Measurements from ENCODE around the gene CLIC5.

DNA sequence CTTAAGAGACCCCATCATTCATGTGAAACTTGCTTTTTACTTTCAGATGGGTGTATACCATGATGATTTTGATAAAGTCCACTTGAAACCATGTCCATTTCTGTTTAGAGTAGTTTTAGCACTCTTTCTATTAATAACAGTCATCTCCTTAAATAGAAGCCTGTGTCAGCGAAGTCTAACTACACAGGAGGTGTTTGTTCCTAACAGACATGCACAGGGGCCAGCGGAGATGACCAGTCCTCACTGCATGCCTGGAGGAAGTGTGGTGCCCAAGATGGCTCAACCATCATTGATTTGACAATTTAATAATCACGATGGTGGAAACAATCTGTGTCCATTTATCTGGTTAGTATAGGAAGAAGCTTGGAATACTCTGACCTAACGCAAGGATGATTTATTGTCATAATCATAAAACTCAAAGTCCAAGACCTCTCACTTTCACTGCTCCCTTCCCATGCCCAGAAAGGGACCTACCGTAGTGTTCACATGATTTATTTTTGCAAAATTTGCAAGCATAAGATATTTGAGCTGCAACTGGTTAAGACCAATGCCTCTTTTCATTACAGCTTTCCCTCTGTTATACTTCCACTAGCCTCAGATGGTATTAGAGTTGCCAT is 31.0 kb upstream of the CLIC5 start:
- TF ChIP-seq, protein P1, sequence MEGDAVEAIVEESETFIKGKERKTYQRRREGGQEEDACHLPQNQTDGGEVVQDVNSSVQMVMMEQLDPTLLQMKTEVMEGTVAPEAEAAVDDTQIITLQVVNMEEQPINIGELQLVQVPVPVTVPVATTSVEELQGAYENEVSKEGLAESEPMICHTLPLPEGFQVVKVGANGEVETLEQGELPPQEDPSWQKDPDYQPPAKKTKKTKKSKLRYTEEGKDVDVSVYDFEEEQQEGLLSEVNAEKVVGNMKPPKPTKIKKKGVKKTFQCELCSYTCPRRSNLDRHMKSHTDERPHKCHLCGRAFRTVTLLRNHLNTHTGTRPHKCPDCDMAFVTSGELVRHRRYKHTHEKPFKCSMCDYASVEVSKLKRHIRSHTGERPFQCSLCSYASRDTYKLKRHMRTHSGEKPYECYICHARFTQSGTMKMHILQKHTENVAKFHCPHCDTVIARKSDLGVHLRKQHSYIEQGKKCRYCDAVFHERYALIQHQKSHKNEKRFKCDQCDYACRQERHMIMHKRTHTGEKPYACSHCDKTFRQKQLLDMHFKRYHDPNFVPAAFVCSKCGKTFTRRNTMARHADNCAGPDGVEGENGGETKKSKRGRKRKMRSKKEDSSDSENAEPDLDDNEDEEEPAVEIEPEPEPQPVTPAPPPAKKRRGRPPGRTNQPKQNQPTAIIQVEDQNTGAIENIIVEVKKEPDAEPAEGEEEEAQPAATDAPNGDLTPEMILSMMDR (IDR thresholded peaks at IDR 0.05; ENCODE audit: low read length) = no peak
- no peak for TF ChIP-seq EZH2 (IDR thresholded peaks at IDR 0.05; ENCODE audit: borderline replicate concordance, low read length)
